GM19463 (cell line): ENCODE measurements around the gene FAM200B.

Experiments
- ATAC-seq: cut with Tn5 transposase; IDR thresholded peaks from one replicate; pipeline ENCODE4 v1.9.1; 2021; ENCODE audit warnings: mild to moderate bottlenecking, moderate library complexity; ENCODE audit not compliant: unreplicated experiment

Gene FAM200B

GRCh38 chr4:15681372-15682241 lies at the start of gene FAM200B:
TSS of gene FAM200B (plus strand) at chr4:15681827. CDS start at chr4:15686978, 5,151 bp downstream.
- ATAC-seq = peak; percentile 86

- no peak for ATAC-seq
Observed at GRCh38 chr4:15636818-15637217, 44.8 kb upstream of the FAM200B start.

- no peak for ATAC-seq
Observed at GRCh38 chr4:15638418-15638817, 43.2 kb upstream of the FAM200B start.

GRCh38 chr4:15648600-15648999 lies 33.0 kb upstream of the FAM200B start:
- peak; percentile 46 for ATAC-seq

- peak; percentile 41 for ATAC-seq
Observed at GRCh38 chr4:15649914-15650545, 31.6 kb upstream of the FAM200B start.

- no peak for ATAC-seq
Observed at GRCh38 chr4:15651676-15652075, 30.0 kb upstream of the FAM200B start.

GRCh38 chr4:15652191-15652590 lies 29.4 kb upstream of the FAM200B start:
- no peak for ATAC-seq

GRCh38 chr4:15652841-15653240 lies 28.8 kb upstream of the FAM200B start:
- no peak for ATAC-seq

GRCh38 chr4:15653420-15653819 lies 28.2 kb upstream of the FAM200B start:
- ATAC-seq = no peak

GRCh38 chr4:15653864-15654592 lies 27.6 kb upstream of the FAM200B start:
- peak; percentile 12 for ATAC-seq

GRCh38 chr4:15654593-15655222 lies 26.9 kb upstream of the FAM200B start:
- peak; percentile 41 for ATAC-seq

GRCh38 chr4:15655223-15656037 lies 26.2 kb upstream of the FAM200B start, which contains the start of gene FBXL5:
TSS of gene FBXL5 (minus strand) at chr4:15655357. CDS start at chr4:15655287, 70 bp downstream.
- peak; percentile 66 for ATAC-seq

- ATAC-seq = no peak
Observed at GRCh38 chr4:15656038-15656470, 25.6 kb upstream of the FAM200B start.

- ATAC-seq = no peak
Observed at GRCh38 chr4:15657366-15657765, 24.3 kb upstream of the FAM200B start.

GRCh38 chr4:15658136-15658770 lies 23.4 kb upstream of the FAM200B start:
- ATAC-seq = no peak

- ATAC-seq = no peak
Observed at GRCh38 chr4:15658781-15659180, 22.8 kb upstream of the FAM200B start.

GRCh38 chr4:15659768-15660570 lies 21.7 kb upstream of the FAM200B start:
- no peak for ATAC-seq

GRCh38 chr4:15665753-15666365 lies 15.8 kb upstream of the FAM200B start:
- ATAC-seq = no peak
